GM12892 (cell line): ENCODE measurements around the gene DGKI.

Source experiments
- POLR2A ChIP-seq: IDR thresholded peaks from 2 replicates; pipeline ENCODE4 v1.6.1; 2011; ENCODE audit warnings: low read depth, low read length, control low read depth
- POLR2AphosphoS5 ChIP-seq: IDR thresholded peaks from 2 replicates; pipeline ENCODE4 v1.6.1; 2011; ENCODE audit warnings: low read depth, low read length, control low read depth
- TAF1 ChIP-seq: IDR thresholded peaks from 2 replicates; pipeline ENCODE4 v1.6.1; 2011; ENCODE audit warnings: low read depth, mild to moderate bottlenecking, control low read depth, low read length, borderline replicate concordance

- no peak for TF ChIP-seq POLR2A
- TF ChIP-seq POLR2AphosphoS5 = no peak
- no peak for TF ChIP-seq TAF1
These were observed 233.7 kb downstream of the DGKI start for GRCh38 chr7:137613006-137613525.
